HEK293 (cell line): ENCODE measurements around the gene PDC.

Experiments
- CTCF ChIA-PET: fragments of 350-600 bp; formaldehyde crosslinking; extraction: SDS; loops from one replicate; lab custom pipeline; 2021; ENCODE audit warnings: antibody characterized with exemption; lab: Yijun Ruan, JAX
- POLR2A ChIA-PET: fragments of 300-600 bp; formaldehyde crosslinking; extraction: SDS; loops from one replicate; lab custom pipeline; 2020; ENCODE audit warnings: antibody characterized with exemption, inconsistent platforms; lab: Yijun Ruan, JAX
- H3K27ac ChIP-seq: fragments of 200-500 bp; sonication (Bioruptor generic); 2 replicates; pipeline ENCODE4 v1.5.1; 2014; ENCODE audit warnings: low read depth, low read length, control low read depth, inconsistent platforms; ENCODE audit errors: extremely low read depth
- H3K36me3 ChIP-seq, 2 experiments: fragments of 200-500 bp in 1 of 2; sonication (Bioruptor generic) in 1 of 2; 1 replicate in 1 of 2; 2 replicates in 1 of 2; pipeline ENCODE4 v1.5.1; 2014 to 2017; ENCODE audit warnings: inconsistent platforms in 2 of 2, low read length in 2 of 2; ENCODE audit not compliant: control insufficient read depth in 2 of 2, insufficient read depth in 1 of 2
- H3K4me1 ChIP-seq: fragments of 200-500 bp; sonication (Bioruptor generic); 2 replicates; pipeline ENCODE4 v1.5.1; 2014; ENCODE audit warnings: mild to moderate bottlenecking, low read length, inconsistent platforms; ENCODE audit not compliant: control insufficient read depth, insufficient read depth
- H3K4me3 ChIP-seq: 2 replicates; pipeline ENCODE4 v1.5.1; 2011; ENCODE audit warnings: low read depth, mild to moderate bottlenecking, control low read depth, low read length, moderate library complexity
- H3K9me3 ChIP-seq: fragments of 200-500 bp; sonication (Bioruptor generic); 2 replicates; pipeline ENCODE4 v1.5.1; 2014; ENCODE audit warnings: low read depth, low read length, inconsistent platforms; ENCODE audit not compliant: control insufficient read depth, insufficient read depth
- HOXC10 ChIP-seq: sonication (generic); formaldehyde crosslinking; IDR thresholded peaks from 2 replicates; pipeline ENCODE4 v1.8.1; 2023; ENCODE audit warnings: mild to moderate bottlenecking, missing genetic modification reagents
- INSM2 ChIP-seq: fragments of 450-650 bp; formaldehyde crosslinking; IDR thresholded peaks from 2 replicates; pipeline ENCODE4 v1.5.1; 2016; ENCODE audit warnings: missing biosample characterization, missing genetic modification characterization
- PATZ1 ChIP-seq: fragments of 450-650 bp; formaldehyde crosslinking; IDR thresholded peaks from 2 replicates; pipeline ENCODE4 v1.5.1; 2016; ENCODE audit warnings: missing biosample characterization, missing genetic modification characterization
- PRDM4 ChIP-seq: fragments of 450-650 bp; formaldehyde crosslinking; IDR thresholded peaks from 2 replicates; pipeline ENCODE4 v1.5.1; 2017; ENCODE audit warnings: missing biosample characterization, missing genetic modification characterization
- RBAK ChIP-seq: fragments of 450-650 bp; formaldehyde crosslinking; IDR thresholded peaks from 2 replicates; pipeline ENCODE4 v1.5.1; 2016; ENCODE audit warnings: missing biosample characterization, missing genetic modification characterization
- SP7 ChIP-seq: fragments of 450-650 bp; formaldehyde crosslinking; IDR thresholded peaks from 2 replicates; pipeline ENCODE4 v1.5.1; 2016; ENCODE audit warnings: missing biosample characterization, missing genetic modification characterization
- ZBTB17 ChIP-seq: fragments of 450-650 bp; formaldehyde crosslinking; IDR thresholded peaks from 2 replicates; pipeline ENCODE4 v1.5.1; 2016; ENCODE audit warnings: missing biosample characterization, missing genetic modification characterization
- ZFP41 ChIP-seq: fragments of 450-650 bp; formaldehyde crosslinking; IDR thresholded peaks from 2 replicates; pipeline ENCODE4 v1.5.1; 2016; ENCODE audit warnings: missing biosample characterization, missing genetic modification characterization, borderline replicate concordance
- ZNF114 ChIP-seq: fragments of 450-650 bp; formaldehyde crosslinking; IDR thresholded peaks from 2 replicates; pipeline ENCODE4 v1.5.0; 2017; ENCODE audit warnings: missing biosample characterization, missing genetic modification characterization
- ZNF169 ChIP-seq: fragments of 450-650 bp; formaldehyde crosslinking; IDR thresholded peaks from 2 replicates; pipeline ENCODE4 v1.5.1; 2016; ENCODE audit warnings: missing biosample characterization, missing genetic modification characterization
- ZNF239 ChIP-seq: fragments of 450-650 bp; formaldehyde crosslinking; IDR thresholded peaks from 2 replicates; pipeline ENCODE4 v1.5.1; 2016; ENCODE audit warnings: missing biosample characterization, missing genetic modification characterization
- ZNF24 ChIP-seq: fragments of 450-650 bp; formaldehyde crosslinking; IDR thresholded peaks from 2 replicates; pipeline ENCODE4 v1.5.1; 2016; ENCODE audit warnings: missing biosample characterization, missing genetic modification characterization
- ZNF473 ChIP-seq: fragments of 450-650 bp; formaldehyde crosslinking; IDR thresholded peaks from 2 replicates; pipeline ENCODE4 v1.5.1; 2017; ENCODE audit warnings: missing biosample characterization, missing genetic modification characterization
- ZNF560 ChIP-seq: fragments of 450-650 bp; formaldehyde crosslinking; IDR thresholded peaks from 2 replicates; pipeline ENCODE4 v1.5.1; 2017; ENCODE audit warnings: missing biosample characterization, missing genetic modification characterization, borderline replicate concordance
- ZNF596 ChIP-seq: fragments of 450-650 bp; IDR thresholded peaks from 2 replicates; pipeline ENCODE4 v1.5.0; 2018; ENCODE audit warnings: missing biosample characterization, mild to moderate bottlenecking, missing genetic modification characterization, moderate library complexity
- ZNF629 ChIP-seq: fragments of 450-650 bp; formaldehyde crosslinking; IDR thresholded peaks from 2 replicates; pipeline ENCODE4 v1.5.1; 2017; ENCODE audit warnings: missing biosample characterization, missing genetic modification characterization
- ZNF639 ChIP-seq: fragments of 450-650 bp; formaldehyde crosslinking; IDR thresholded peaks from 2 replicates; pipeline ENCODE4 v1.5.1; 2016; ENCODE audit warnings: missing biosample characterization, missing genetic modification characterization
- ZNF660 ChIP-seq: fragments of 450-650 bp; IDR thresholded peaks from 2 replicates; pipeline ENCODE4 v1.5.1; 2018; ENCODE audit warnings: missing biosample characterization, mild to moderate bottlenecking, missing genetic modification characterization
- ZNF701 ChIP-seq: fragments of 450-650 bp; formaldehyde crosslinking; IDR thresholded peaks from 2 replicates; pipeline ENCODE4 v1.5.1; 2016; ENCODE audit warnings: missing biosample characterization, missing genetic modification characterization
- ZNF747 ChIP-seq: fragments of 450-650 bp; formaldehyde crosslinking; IDR thresholded peaks from 2 replicates; pipeline ENCODE4 v1.5.1; 2016; ENCODE audit warnings: missing biosample characterization, missing genetic modification characterization
- ZNF776 ChIP-seq: fragments of 450-650 bp; formaldehyde crosslinking; IDR thresholded peaks from 2 replicates; pipeline ENCODE4 v1.5.0; 2017; ENCODE audit warnings: missing biosample characterization, missing genetic modification characterization, borderline replicate concordance
- ZXDB ChIP-seq: fragments of 450-650 bp; formaldehyde crosslinking; IDR thresholded peaks from 2 replicates; pipeline ENCODE4 v1.5.1; 2016; ENCODE audit warnings: missing biosample characterization, missing genetic modification characterization
- TF ChIP-seq, protein P1 (sequence below): fragments of 450-650 bp; formaldehyde crosslinking; IDR thresholded peaks from 2 replicates; pipeline ENCODE4 v1.5.1; 2017; ENCODE audit warnings: missing biosample characterization, mild to moderate bottlenecking, missing genetic modification characterization, moderate library complexity

Gene PDC

GRCh38 chr1:186424539-186424938 is 36.4 kb downstream of the PDC start:
- no peak overlapping the region for H3K4me3 ChIP-seq
- no peaks in the 10 kb centered on the region for H3K4me1 ChIP-seq
- TF ChIP-seq PATZ1 (tag by site-specific recombination) (no peak), RBAK (tag by site-specific recombination) (no peak), INSM2 (tag by site-specific recombination) (no peak), ZNF596 (tag by site-specific recombination) (no peak), ZBTB17 (no peak), ZNF473 (tag by site-specific recombination) (no peak)
- TF ChIP-seq, protein P1, sequence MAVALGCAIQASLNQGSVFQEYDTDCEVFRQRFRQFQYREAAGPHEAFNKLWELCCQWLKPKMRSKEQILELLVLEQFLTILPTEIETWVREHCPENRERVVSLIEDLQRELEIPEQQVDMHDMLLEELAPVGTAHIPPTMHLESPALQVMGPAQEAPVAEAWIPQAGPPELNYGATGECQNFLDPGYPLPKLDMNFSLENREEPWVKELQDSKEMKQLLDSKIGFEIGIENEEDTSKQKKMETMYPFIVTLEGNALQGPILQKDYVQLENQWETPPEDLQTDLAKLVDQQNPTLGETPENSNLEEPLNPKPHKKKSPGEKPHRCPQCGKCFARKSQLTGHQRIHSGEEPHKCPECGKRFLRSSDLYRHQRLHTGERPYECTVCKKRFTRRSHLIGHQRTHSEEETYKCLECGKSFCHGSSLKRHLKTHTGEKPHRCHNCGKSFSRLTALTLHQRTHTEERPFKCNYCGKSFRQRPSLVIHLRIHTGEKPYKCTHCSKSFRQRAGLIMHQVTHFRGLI (tag by site-specific recombination) = peak; percentile 48; the same call in 1 of the 2 replicates
- peaks cover 6% of the 10 kb centered on the region in 2 experiments for H3K36me3 ChIP-seq
- ChIA-PET CTCF (interaction anchor here (1.0 kb wide), 1 partner anchor 21 kb away, joined by 3 read pairs; no protein-coding TSS in a partner anchor), POLR2A (no interaction called here)
- no peak overlapping the region for H3K27ac ChIP-seq
- H3K9me3 ChIP-seq = no peaks in the 10 kb centered on the region

DNA sequence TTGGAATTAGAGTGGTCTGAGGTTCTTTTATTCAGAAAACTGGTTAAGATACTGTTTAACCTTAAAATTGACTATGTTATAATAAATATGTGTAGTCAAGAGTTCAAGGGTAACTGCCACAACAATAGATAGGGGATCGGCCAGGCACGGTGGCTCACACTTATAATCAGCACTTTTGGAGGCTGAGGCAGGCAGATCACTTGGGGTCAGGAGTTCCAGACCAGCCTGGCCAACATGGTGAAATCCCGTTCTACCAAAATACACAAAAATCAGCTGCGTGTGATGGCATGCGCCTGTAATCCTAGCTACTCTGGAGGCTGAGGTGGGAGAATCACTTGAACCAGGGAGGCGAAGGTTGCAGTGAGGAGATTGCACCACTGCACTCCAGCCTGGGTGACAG is 39.5 kb downstream of the PDC start:
- ChIA-PET POLR2A (no interaction called here), CTCF (interaction anchor here (0.6 kb wide), 1 partner anchor 10 kb away, joined by 3 read pairs; no protein-coding TSS in a partner anchor)
- H3K9me3 ChIP-seq = no peaks in the 10 kb centered on the region
- H3K36me3 ChIP-seq = peaks cover 10 to 15% of the 10 kb centered on the region in 2 experiments
- H3K4me3 ChIP-seq = no peak overlapping the region
- TF ChIP-seq HOXC10 (CRISPR knock-in tag) (no peak), ZNF639 (tag by site-specific recombination) (no peak), ZNF239 (tag by site-specific recombination) (no peak)
- H3K4me1 ChIP-seq = peaks cover 2% of the 10 kb centered on the region; the same call in 1 of the 2 replicates
- no peak overlapping the region for H3K27ac ChIP-seq

- H3K27ac ChIP-seq = no peak overlapping the region
These were observed 40.0 kb downstream of the PDC start for GRCh38 chr1:186420923-186421322.

More at GRCh38 chr1:186420923-186421322, 40.0 kb downstream of the PDC start:
- Histone ChIP-seq H3K4me1 (peaks cover 2% of the 10 kb centered on the region; the same call in 1 of the 2 replicates), H3K4me3 (no peak overlapping the region), H3K36me3 (peaks cover 10 to 15% of the 10 kb centered on the region in 2 experiments), H3K9me3 (no peaks in the 10 kb centered on the region)
- POLR2A ChIA-PET = no interaction called here
- CTCF ChIA-PET = interaction anchor here (0.6 kb wide), 2 partner anchors 10 to 17 kb away, joined by 3 read pairs; no protein-coding TSS in a partner anchor
- TF ChIP-seq ZNF660 (tag by site-specific recombination) (no peak), ZNF629 (tag by site-specific recombination) (no peak), PRDM4 (no peak), ZNF776 (tag by site-specific recombination) (no peak), ZFP41 (tag by site-specific recombination) (no peak), ZNF24 (no peak), SP7 (no peak), ZNF560 (tag by site-specific recombination) (no peak), ZNF747 (tag by site-specific recombination) (no peak), ZXDB (no peak), ZNF169 (no peak), ZNF114 (no peak), ZNF701 (tag by site-specific recombination) (no peak)
